Thyroid gland (tissue), 4 donors: ENCODE results near the gene DOCK1. TPM values are rescaled to one million over a fixed set of nuclear protein-coding genes. Genes with fewer than 3 reads are reported as not detected.

Experiments used
- DNase-seq, 2 donors: peaks; one replicate each; pipeline ENCODE4 v3.0.0-alpha.2; 2019
- H3K27ac ChIP-seq, 3 donors: fragments of 200-600 bp; sonication (generic); 1 replicate in 2 of 3; 2 replicates in 1 of 3; pipeline ENCODE4 v1.5.1; 2016 to 2019; ENCODE audit warnings: mild to moderate bottlenecking in 1 of 3, moderate library complexity in 1 of 3
- H3K27me3 ChIP-seq: fragments of 200-600 bp; sonication (generic); one replicate; pipeline ENCODE4 v1.5.1; 2019
- H3K36me3 ChIP-seq, 2 donors: fragments of 200-600 bp; sonication (generic); one replicate each; pipeline ENCODE4 v1.5.1; 2016 to 2019
- H3K4me1 ChIP-seq, 2 donors: fragments of 200-600 bp; sonication (generic); one replicate each; pipeline ENCODE4 v1.5.1; 2017 to 2019
- H3K4me3 ChIP-seq, 3 donors: fragments of 200-600 bp; sonication (generic); replicated peaks in 1 of 3; 1 replicate in 2 of 3; 2 replicates in 1 of 3; pipeline ENCODE4 v1.5.1; 2016; ENCODE audit warnings: mild to moderate bottlenecking in 1 of 3
- H3K9me3 ChIP-seq: fragments of 200-600 bp; sonication (generic); one replicate; pipeline ENCODE4 v1.5.1; 2017
- CTCF ChIP-seq, 6 experiments: fragments of 200-600 bp in 3 of 6; fragments of 450-650 bp in 3 of 6; sonication (generic) in 3 of 6; IDR thresholded peaks; one replicate each; pipeline ENCODE4 v1.5.1; 2016 to 2019; ENCODE audit warnings: antibody characterized with exemption in 6 of 6, mild to moderate bottlenecking in 2 of 6, inconsistent platforms in 1 of 6, moderate library complexity in 1 of 6
- POLR2A ChIP-seq, 2 donors: fragments of 450-650 bp; IDR thresholded peaks; one replicate each; pipeline ENCODE4 v1.6.1; 2017; ENCODE audit warnings: antibody characterized with exemption in 2 of 2, mild to moderate bottlenecking in 2 of 2, moderate library complexity in 1 of 2
- WGBS, 2 donors: methylation state at CpG; one replicate each; pipeline ENCODE4 v1.1.5; 2017; 5-methylcytosine and 5-hydroxymethylcytosine counted together
- intact Hi-C: fragments of 100-400 bp; cut with DNase I; formaldehyde crosslinking; loops from one replicate; pipeline ENCODE4 v1.15.1; 2023
- total RNA-seq, 4 donors: library from RNA; depleted of rRNA; stranded (reverse); fragments of >200 nt; gene quantifications; one replicate each; pipeline ENCODE4 v1.2.3, GENCODE V29; 2016

Gene DOCK1
- total RNA-seq, 4 donors from 2014 or later, result 89.7 to 217 (median 112) TPM

GRCh38 chr10:127322286-127322685, 417.1 kb downstream of the DOCK1 start:
- H3K27me3 ChIP-seq, result no peaks in the 10 kb centered on the region
- H3K9me3 ChIP-seq, result no peaks in the 10 kb centered on the region
- no peaks in the 10 kb centered on the region for H3K36me3 ChIP-seq
- H3K4me3 ChIP-seq, result no peak overlapping the region
- no peak overlapping the region for H3K27ac ChIP-seq
- H3K4me1 ChIP-seq, result no peaks in the 10 kb centered on the region
- 93 to 100% methylated on average over 1 of the region's 1 CpG for WGBS, 2 donors
- intact Hi-C loops, result no loop called here
- TF ChIP-seq CTCF (IDR thresholded peaks at IDR 0.05) (no peak), POLR2A (IDR thresholded peaks at IDR 0.05) (no peak)
- no peak for DNase-seq

- no peak overlapping the region for H3K27ac ChIP-seq
- TF ChIP-seq POLR2A (IDR thresholded peaks at IDR 0.05) (no peak), CTCF (IDR thresholded peaks at IDR 0.05) (no peak)
- no peak for DNase-seq
- intact Hi-C loops, result no loop called here
- H3K36me3 ChIP-seq, result no peaks in the 10 kb centered on the region
- 88 to 92% methylated on average over 5 of the region's 5 CpGs for WGBS, 2 donors
- no peak overlapping the region for H3K4me3 ChIP-seq
- H3K27me3 ChIP-seq, result no peaks in the 10 kb centered on the region
- H3K9me3 ChIP-seq, result no peaks in the 10 kb centered on the region
- no peaks in the 10 kb centered on the region for H3K4me1 ChIP-seq
Measured at GRCh38 chr10:127325506-127325905, 420.3 kb downstream of the DOCK1 start.

- no peak overlapping the region for H3K4me3 ChIP-seq
- no peaks in the 10 kb centered on the region for H3K27me3 ChIP-seq
- DNase-seq, result no peak
- intact Hi-C loops, result no loop called here
- H3K27ac ChIP-seq, result no peak overlapping the region
- WGBS, 2 donors, result 96 to 97% methylated on average over 3 of the region's 3 CpGs
- no peaks in the 10 kb centered on the region for H3K36me3 ChIP-seq
- no peaks in the 10 kb centered on the region for H3K9me3 ChIP-seq
- no peak for TF ChIP-seq POLR2A (IDR thresholded peaks at IDR 0.05)
- no peaks in the 10 kb centered on the region for H3K4me1 ChIP-seq
Measured at GRCh38 chr10:127326883-127327282, 421.7 kb downstream of the DOCK1 start.

- TF ChIP-seq POLR2A (IDR thresholded peaks at IDR 0.05) (no peak), CTCF (IDR thresholded peaks at IDR 0.05) (no peak)
- H3K27ac ChIP-seq, result no peak overlapping the region
- no peaks in the 10 kb centered on the region for H3K27me3 ChIP-seq
- no peak for DNase-seq
- intact Hi-C loops, result no loop called here
- 74 to 91% methylated on average over 6 of the region's 6 CpGs for WGBS, 2 donors
- no peaks in the 10 kb centered on the region for H3K4me1 ChIP-seq
- H3K9me3 ChIP-seq, result no peaks in the 10 kb centered on the region
- H3K4me3 ChIP-seq, result no peak overlapping the region
- no peaks in the 10 kb centered on the region for H3K36me3 ChIP-seq
Measured at GRCh38 chr10:127331696-127332095, 426.5 kb downstream of the DOCK1 start.

GRCh38 chr10:127332631-127333030, 427.4 kb downstream of the DOCK1 start:
- H3K27ac ChIP-seq, result no peak overlapping the region
- WGBS, 2 donors, result 93 to 96% methylated on average over 4 of the region's 4 CpGs
- H3K4me3 ChIP-seq, result no peak overlapping the region
- no peaks in the 10 kb centered on the region for H3K4me1 ChIP-seq
- intact Hi-C loops, result no loop called here
- no peaks in the 10 kb centered on the region for H3K27me3 ChIP-seq
- DNase-seq, result no peak
- H3K36me3 ChIP-seq, result no peaks in the 10 kb centered on the region
- H3K9me3 ChIP-seq, result no peaks in the 10 kb centered on the region
- TF ChIP-seq CTCF (IDR thresholded peaks at IDR 0.05) (no peak), POLR2A (IDR thresholded peaks at IDR 0.05) (no peak)

- no peak for DNase-seq
- Histone ChIP-seq H3K27me3 (no peaks in the 10 kb centered on the region), H3K36me3 (no peaks in the 10 kb centered on the region), H3K4me3 (no peak overlapping the region), H3K4me1 (no peaks in the 10 kb centered on the region), H3K27ac (no peak overlapping the region), H3K9me3 (no peaks in the 10 kb centered on the region)
- intact Hi-C loops, result no loop called here
- no peak for TF ChIP-seq CTCF (IDR thresholded peaks at IDR 0.05)
- WGBS, 2 donors, result 88 to 89% methylated on average over 11 of the region's 11 CpGs
Measured at GRCh38 chr10:127337801-127338200, 432.6 kb downstream of the DOCK1 start.
